ENCODE results near the gene CAB39. TPM values are rescaled to one million over a fixed set of nuclear protein-coding genes. Genes with fewer than 3 reads are reported as not detected.

Gene CAB39
- polyA plus RNA-seq, 3 donors from 2014 or later: 39.2 to 57.9 (median 39.3) TPM

DNA sequence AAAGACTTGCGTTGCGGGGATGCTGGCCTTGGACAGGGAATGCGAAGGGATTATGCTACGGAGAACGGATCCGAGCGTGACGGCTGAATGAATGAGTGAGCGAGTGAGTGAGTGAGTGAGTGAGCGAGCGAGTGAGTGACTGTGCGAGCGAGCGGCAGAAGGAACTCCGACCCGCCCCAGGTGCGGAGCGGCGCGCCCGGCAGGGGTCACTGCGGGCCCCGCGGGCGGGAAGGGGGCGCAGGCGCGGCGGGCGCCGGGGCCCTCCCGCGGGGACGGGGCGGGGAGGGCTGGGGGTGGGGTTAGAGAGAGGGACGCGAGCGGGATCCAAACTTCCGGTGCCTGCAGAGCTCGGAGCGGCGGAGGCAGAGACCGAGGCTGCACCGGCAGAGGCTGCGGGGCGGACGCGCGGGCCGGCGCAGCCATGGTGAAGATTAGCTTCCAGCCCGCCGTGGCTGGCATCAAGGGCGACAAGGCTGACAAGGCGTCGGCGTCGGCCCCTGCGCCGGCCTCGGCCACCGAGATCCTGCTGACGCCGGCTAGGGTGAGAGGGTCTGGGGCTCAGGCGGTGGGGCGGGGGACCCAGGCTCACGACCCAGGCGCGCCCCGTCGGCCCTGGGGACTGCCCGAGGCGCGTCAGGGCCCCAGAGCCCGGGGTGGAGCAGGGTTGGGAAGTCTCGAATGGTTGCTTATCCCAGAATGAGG, 152.1 kb downstream of the CAB39 start, which contains the start of gene ITM2C:
TSS of gene ITM2C (plus strand) at position 338 of the 702 bp plus-strand sequence. CDS start at position 422, 84 bp downstream.
- peak; percentile 44 to 53 (median 49) for DNase-seq
- Mint-ChIP-seq H3K9me3 (no peaks in the 10 kb centered on the region), H3K4me1 (peaks cover 49 to 54% of the 10 kb centered on the region in 2 donors), H3K36me3 (no peaks in the 10 kb centered on the region), H3K27me3 (ENCODE audit: low read depth in 3 of 3) (peaks cover 21 to 44% (median 34%) of the 10 kb centered on the region in 3 donors), H3K4me3 (peak within 1 kb of the TSS; percentile 82 to 90 (median 86)), H3K27ac (peak within 1 kb of the TSS in 5 of 6 donors; percentile 61 to 80 (median 71))

DNA sequence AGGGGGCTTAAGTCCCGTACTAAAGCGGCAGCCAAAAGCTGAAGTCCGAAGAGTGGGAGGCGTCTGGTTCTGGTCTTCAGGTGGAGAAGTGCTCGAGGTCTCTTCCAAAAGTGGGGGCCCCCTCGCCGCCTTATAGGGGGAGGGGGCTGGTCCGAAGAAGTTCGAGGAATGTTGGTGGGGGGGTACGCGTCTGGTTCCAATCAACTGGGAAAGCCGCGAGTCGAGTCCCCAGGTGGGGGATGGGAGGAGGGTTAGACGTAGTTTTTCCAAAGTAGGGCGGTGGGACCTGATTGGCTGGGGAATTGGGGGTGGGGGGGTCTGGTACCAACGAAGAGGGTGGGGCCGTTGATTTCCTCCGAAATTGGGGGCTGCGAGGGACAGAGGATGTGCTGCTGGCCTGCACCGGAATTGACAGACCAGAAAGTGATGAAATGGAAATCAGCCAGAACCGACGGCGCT, 152.7 kb downstream of the CAB39 start:
- Mint-ChIP-seq H3K9me3 (no peaks in the 10 kb centered on the region), H3K4me3 (peak overlapping the region; percentile 60 to 81 (median 76)), H3K27ac (peak overlapping the region in 3 of 6 donors; percentile 69 to 73 (median 71)), H3K4me1 (peaks cover 49 to 54% of the 10 kb centered on the region in 2 donors), H3K27me3 (ENCODE audit: low read depth in 3 of 3) (peaks cover 21 to 45% (median 31%) of the 10 kb centered on the region in 3 donors), H3K36me3 (no peaks in the 10 kb centered on the region)
- DNase-seq: peak in 1 of 3 donors; percentile 14

DNA sequence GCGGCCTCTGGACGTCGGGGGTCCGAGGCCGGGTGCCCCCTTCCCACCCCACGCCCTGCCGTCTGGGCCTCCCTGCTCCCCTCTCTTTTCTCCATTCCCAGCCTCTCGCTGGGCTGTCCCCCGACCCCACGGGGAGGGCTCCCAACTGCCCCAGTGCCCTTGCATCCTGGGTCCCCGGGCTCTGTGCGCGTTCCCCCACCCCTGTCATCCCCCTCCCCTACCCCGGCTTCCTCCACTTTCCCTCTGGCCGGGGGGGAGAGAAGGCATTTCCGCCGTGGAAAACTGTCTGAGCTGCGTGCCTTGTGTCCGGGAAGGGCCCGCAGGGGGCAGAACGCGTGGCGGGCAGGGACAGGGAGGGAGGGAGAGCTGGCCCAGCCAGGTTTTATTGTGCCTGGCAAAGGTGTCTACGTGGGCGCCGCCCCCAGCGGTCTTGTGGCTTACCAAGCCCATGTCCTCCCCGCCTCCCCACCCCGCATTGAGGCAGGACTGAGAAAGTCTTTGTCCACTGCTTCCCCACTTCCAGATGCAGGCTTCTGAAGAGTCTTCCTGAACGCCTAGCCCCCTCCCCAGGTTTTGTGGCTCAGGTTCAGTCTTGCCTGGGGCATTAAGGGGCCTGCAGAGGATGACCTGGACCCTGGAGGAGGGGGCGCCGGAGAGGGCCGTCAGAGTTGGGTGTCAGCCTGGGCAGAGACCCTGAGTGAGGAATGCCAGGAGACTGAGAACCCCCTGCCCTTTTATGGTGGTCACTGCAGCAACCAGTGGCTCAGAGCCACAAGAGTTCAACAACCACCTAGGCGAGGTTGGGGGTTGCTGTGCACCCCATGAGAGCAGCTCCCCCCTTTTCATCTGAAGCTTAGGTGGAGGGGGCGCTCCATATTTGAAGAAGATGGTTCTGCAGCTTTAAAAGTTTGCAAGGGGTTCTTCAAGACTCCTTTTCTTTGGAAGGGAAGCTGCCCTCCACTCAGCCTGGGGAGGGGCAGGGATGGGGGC, 153.4 kb downstream of the CAB39 start:
- peak; percentile 43 to 51 (median 47) for DNase-seq
- H3K4me3 Mint-ChIP-seq: peak overlapping the region; percentile 60 to 81 (median 76)
- peak overlapping the region in 3 of 6 donors; percentile 53 to 78 (median 69) for H3K27ac Mint-ChIP-seq
- peaks cover 21 to 39% (median 26%) of the 10 kb centered on the region in 3 donors for H3K27me3 Mint-ChIP-seq (ENCODE audit: low read depth in 3 of 3)
- H3K9me3 Mint-ChIP-seq: no peaks in the 10 kb centered on the region
- H3K36me3 Mint-ChIP-seq: no peaks in the 10 kb centered on the region
- H3K4me1 Mint-ChIP-seq: peaks cover 49 to 52% of the 10 kb centered on the region in 2 donors

DNA sequence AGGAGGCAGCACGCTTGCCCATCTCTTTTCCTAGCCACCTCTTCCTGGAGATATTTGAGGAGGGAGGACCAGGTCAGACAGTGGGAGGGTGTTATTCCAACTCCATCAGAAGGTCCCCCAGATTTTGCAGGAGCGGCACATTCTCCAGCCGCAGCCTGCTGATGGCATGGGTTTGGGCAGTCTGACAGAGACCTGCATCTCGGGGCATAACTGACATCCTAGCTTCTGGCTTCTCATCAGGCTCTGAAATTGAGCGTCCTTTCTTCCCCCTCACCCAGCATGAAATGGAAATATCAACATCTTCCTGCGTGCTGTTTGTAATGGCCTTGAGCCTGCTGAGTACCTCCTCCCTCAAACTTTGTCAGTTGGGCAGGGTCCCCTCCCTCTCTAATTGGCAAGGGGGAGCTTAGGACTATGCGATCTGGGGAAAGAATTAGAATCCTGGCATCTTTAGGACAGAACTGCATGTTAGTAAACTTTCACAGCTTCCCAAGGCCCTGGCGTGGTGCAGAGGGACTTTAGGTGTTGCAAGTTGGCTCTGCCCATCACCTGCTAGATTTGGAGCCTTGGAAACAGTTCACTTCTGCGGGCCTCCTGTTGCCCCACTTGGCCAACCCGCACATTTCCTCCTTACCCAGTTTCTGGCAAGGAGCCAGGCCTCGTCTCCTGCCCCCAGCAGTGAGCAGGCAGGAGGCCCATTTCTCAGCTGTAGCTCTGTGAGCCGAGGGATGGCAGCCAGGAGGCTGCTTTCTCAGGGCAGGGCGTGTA, 154.3 kb downstream of the CAB39 start:
- DNase-seq: peak; percentile 43 to 65 (median 54)
- Mint-ChIP-seq H3K4me3 (peak overlapping the region; percentile 34 to 65 (median 60)), H3K9me3 (no peaks in the 10 kb centered on the region), H3K4me1 (peaks cover 44 to 46% of the 10 kb centered on the region in 2 donors), H3K27ac (peak overlapping the region in 5 of 6 donors; percentile 9 to 84 (median 62)), H3K27me3 (ENCODE audit: low read depth in 3 of 3) (peaks cover 17 to 31% (median 18%) of the 10 kb centered on the region in 3 donors), H3K36me3 (no peaks in the 10 kb centered on the region)

DNA sequence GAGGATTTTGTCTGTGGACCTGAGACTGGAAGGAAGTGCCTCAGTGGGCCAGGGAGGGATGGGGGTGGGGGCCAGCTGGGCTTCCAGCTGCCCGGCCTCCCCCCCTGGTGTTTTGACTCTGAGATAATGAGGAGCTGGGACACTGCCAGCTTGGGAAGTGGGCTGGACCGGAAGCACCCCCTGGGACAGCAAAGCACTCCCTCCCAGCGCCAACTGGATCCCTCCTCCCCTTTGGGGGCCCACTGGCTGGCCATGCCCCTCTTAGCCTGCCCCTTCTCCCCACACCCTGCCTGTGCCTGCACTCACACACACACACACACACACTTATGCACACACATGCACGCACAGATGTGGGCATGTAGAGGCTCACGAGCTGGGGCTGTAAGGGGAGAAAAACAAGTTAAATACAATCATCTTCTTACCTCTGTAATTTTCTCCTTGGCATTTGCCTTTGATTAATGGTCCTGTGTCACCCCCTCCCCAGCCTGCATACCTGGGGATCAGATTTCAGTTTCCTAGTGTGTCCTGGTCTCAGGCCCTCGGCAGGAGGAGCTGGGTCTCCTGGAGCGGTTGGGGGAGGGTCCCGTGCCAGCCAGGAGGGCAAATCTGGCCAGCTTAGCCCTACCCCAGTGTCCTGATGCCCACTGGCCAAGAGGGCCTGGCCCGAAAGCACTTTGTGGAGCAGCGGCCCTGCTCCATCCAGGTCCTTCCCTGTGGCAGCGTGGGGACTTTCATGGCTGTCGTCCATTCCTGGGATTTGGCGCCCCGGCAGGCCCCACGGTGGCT, 155.7 kb downstream of the CAB39 start:
- no peak for DNase-seq
- Mint-ChIP-seq H3K27me3 (ENCODE audit: low read depth in 3 of 3) (peaks cover 20 to 24% (median 22%) of the 10 kb centered on the region in 3 donors), H3K4me3 (no peak overlapping the region), H3K27ac (peak overlapping the region in 1 of 6 donors; percentile 22), H3K4me1 (peaks cover 33 to 38% of the 10 kb centered on the region in 2 donors), H3K36me3 (no peaks in the 10 kb centered on the region), H3K9me3 (no peaks in the 10 kb centered on the region)

DNA sequence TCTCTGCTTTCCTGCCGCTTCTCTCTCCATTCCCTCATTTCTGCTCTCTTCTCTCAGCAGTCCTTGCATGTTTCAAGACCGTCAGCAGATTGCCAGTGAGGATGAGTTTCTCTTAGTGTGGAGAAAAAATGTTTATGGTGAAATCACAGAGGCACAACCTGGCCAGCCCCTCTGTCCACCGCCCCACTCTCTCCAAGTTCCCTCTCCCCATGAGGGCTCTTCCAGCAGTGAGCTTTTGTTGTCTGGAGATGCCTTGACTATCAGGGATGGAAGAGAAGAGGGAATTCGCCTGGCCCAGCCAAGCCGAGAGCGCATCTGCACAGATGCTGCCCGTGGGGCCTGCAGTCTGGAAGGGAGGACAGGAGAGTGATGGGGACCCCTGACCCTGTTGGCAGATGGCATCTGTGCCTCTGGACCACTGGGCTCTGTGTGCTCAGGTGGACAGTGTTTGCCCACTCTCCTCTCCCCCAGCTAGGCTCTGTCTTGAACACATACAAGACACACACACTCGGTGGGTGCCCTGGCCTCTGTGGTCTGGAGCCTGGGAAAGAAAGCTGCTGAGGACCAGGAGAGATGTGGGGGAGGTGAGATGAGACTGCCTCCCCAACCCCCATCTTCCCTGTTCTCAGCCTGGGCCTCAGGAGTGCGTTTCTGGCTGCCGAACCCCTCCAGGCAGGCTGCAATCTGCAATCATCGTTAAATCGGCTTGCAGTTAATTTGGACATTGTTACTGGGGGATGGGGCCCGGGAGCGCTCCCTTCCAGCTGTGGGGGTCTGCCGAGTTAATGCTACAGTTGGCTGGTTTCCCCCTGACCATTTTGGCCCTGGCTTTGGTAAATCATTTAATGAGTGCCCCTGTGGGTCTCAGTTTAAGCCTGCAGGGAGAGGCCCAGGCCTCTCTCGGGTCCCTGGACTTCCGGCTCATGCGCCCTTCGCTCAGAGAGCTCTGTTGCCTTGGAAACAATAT, 156.6 kb downstream of the CAB39 start:
- no peaks in the 10 kb centered on the region for H3K9me3 Mint-ChIP-seq
- DNase-seq: no peak
- H3K27me3 Mint-ChIP-seq (ENCODE audit: low read depth in 3 of 3): peaks cover 18 to 22% (median 20%) of the 10 kb centered on the region in 3 donors
- no peak overlapping the region for H3K27ac Mint-ChIP-seq
- no peaks in the 10 kb centered on the region for H3K36me3 Mint-ChIP-seq
- peaks cover 24 to 29% of the 10 kb centered on the region in 2 donors for H3K4me1 Mint-ChIP-seq
- H3K4me3 Mint-ChIP-seq: no peak overlapping the region

DNA sequence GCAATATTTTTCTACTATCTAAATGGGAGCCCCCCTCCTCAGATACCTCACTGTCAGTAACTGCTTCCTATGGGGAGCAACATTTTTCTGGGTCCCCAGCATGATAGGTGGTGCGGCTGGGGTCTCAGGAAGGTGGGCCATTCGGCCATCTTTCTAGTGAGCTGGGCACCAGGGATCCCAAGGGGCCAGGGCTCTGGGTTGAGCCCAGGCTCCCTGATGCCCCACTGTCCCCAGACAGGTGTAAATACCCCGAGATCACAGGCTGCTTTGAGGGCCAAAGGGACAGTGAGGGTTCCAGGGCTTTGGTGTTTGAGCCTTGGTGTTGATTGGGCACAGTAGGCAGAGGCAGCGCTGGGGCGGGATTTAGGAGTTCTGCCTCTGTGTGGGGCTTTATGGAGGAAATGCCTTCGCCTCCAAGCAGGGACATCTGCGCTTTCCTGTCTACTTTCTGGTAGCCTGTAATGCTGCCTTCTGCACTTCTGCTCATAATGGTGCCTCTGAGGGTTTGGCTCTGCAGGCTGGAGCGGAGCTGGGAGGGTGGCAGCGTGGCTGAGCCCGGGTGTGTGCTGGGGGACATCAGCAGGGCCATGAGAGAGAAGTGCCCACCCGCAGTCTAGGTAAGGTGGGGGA, 157.4 kb downstream of the CAB39 start:
- H3K9me3 Mint-ChIP-seq: no peaks in the 10 kb centered on the region
- H3K27ac Mint-ChIP-seq: no peak overlapping the region
- DNase-seq: no peak
- no peak overlapping the region for H3K4me3 Mint-ChIP-seq
- peaks cover 18 to 24% of the 10 kb centered on the region in 2 donors for H3K4me1 Mint-ChIP-seq
- H3K27me3 Mint-ChIP-seq (ENCODE audit: low read depth in 3 of 3): peaks cover 15 to 25% (median 17%) of the 10 kb centered on the region in 3 donors
- no peaks in the 10 kb centered on the region for H3K36me3 Mint-ChIP-seq

Other genes with a start within 250 kb of the CAB39 start
- 10 to 100 TPM in 2 of 3 donors, 1 to 10 TPM in 1; 5.3 to 23.7 (median 16.9) TPM for gene ITM2C, start 152.1 kb downstream of the CAB39 start, polyA plus RNA-seq
- gene GPR55, start 212.4 kb downstream of the CAB39 start, polyA plus RNA-seq: not detected